Spleen (tissue), 11 donors: Measurements from ENCODE around the gene CARHSP1. TPM values are rescaled to one million over a fixed set of nuclear protein-coding genes. Genes with fewer than 3 reads are reported as not detected.
"Not testable (repeated sequence)": the region's sequence is repeated elsewhere in the genome, so short reads cannot be mapped to it uniquely, and the experiment has no call there.

Source experiments
- DNase-seq: peaks from one replicate; pipeline ENCODE4 v3.0.0-alpha.2; 2020
- H3K27ac ChIP-seq, 8 donors: fragments of 200-600 bp; sonication (generic) in 7 of 8; 1 replicate in 4 of 8; 2 replicates in 4 of 8; pipeline versions ENCODE4 v1.5.0 to v1.8.0; 2016 to 2021; ENCODE audit warnings: inconsistent platforms in 4 of 8, mild to moderate bottlenecking in 4 of 8, moderate library complexity in 1 of 8
- H3K27me3 ChIP-seq, 7 donors: fragments of 200-600 bp; sonication (generic) in 6 of 7; replicated peaks in 1 of 7; 1 replicate in 4 of 7; 2 replicates in 3 of 7; pipeline versions ENCODE4 v1.5.0 to v1.8.0; 2016 to 2021; ENCODE audit warnings: inconsistent platforms in 3 of 7, mild to moderate bottlenecking in 1 of 7
- H3K36me3 ChIP-seq, 6 donors: fragments of 200-600 bp; sonication (generic) in 5 of 6; 1 replicate in 4 of 6; 2 replicates in 2 of 6; pipeline versions ENCODE4 v1.5.0 to v1.8.0; 2016 to 2021; ENCODE audit warnings: inconsistent platforms in 2 of 6
- H3K4me1 ChIP-seq, 6 donors: fragments of 200-600 bp; sonication (generic) in 5 of 6; 1 replicate in 3 of 6; 2 replicates in 3 of 6; pipeline versions ENCODE4 v1.5.0 to v1.8.0; 2016 to 2021; ENCODE audit warnings: inconsistent platforms in 3 of 6
- H3K4me3 ChIP-seq, 8 donors: fragments of 200-600 bp; sonication (generic) in 7 of 8; 1 replicate in 4 of 8; 2 replicates in 4 of 8; pipeline versions ENCODE4 v1.5.0 to v1.8.0; 2016 to 2021; ENCODE audit warnings: inconsistent platforms in 4 of 8, mild to moderate bottlenecking in 4 of 8, moderate library complexity in 2 of 8
- H3K9me3 ChIP-seq, 8 donors: fragments of 200-600 bp; sonication (generic) in 7 of 8; 1 replicate in 4 of 8; 2 replicates in 4 of 8; pipeline versions ENCODE4 v1.5.0 to v1.8.0; 2016 to 2021; ENCODE audit warnings: inconsistent platforms in 4 of 8
- CTCF ChIP-seq, 11 experiments: fragments of 200-600 bp in 7 of 11; fragments of 450-650 bp in 4 of 11; sonication (generic) in 4 of 11; IDR thresholded peaks in 8 of 11; conservative IDR thresholded peaks in 3 of 11; 1 replicate in 7 of 11; 2 replicates in 4 of 11; pipeline versions ENCODE4 v1.4.0 to v1.8.0; 2016 to 2021; ENCODE audit warnings: antibody characterized with exemption in 11 of 11, inconsistent platforms in 4 of 11, mild to moderate bottlenecking in 1 of 11
- POLR2A ChIP-seq, 3 donors: fragments of 450-650 bp; IDR thresholded peaks; one replicate each; pipeline ENCODE4 v1.5.1; 2017; ENCODE audit warnings: antibody characterized with exemption in 3 of 3, mild to moderate bottlenecking in 1 of 3
- POLR2AphosphoS5 ChIP-seq, 3 donors: sonication (generic); formaldehyde crosslinking; IDR thresholded peaks; one replicate each; pipeline ENCODE4 v1.5.1; 2017; ENCODE audit warnings: antibody characterized with exemption in 3 of 3
- WGBS, 5 donors: extraction: QIAGEN DNeasy Blood & Tissue Kit in 3 of 5; methylation state at CpG; one replicate each; pipeline versions ENCODE4 v1.1.5 to v1.1.7; 2013 to 2018; 5-methylcytosine and 5-hydroxymethylcytosine counted together
- intact Hi-C: fragments of 100-400 bp; cut with DNase I; formaldehyde crosslinking; loops from one replicate; pipeline ENCODE4 v1.15.0; 2023; ENCODE audit warnings: low total_unique reads
- polyA plus RNA-seq, 3 donors: library from polyadenylated mRNA; stranded (reverse); fragments of 200-250 nt; gene quantifications; one replicate each; pipeline ENCODE4 v1.2.1, GENCODE V29; 2013
- total RNA-seq, 7 donors: library from RNA; depleted of rRNA in 3 of 7; stranded (reverse); fragments of >200 nt in 3 of 7; fragmentation: NEBNext Ultra II Directional in 4 of 7; extraction: Animal tissue kit (Norgen Biotek cat#: 25700) in 4 of 7; gene quantifications; one replicate each; pipeline versions ENCODE4 v1.1.0 to v1.2.1, GENCODE V29; 2016 to 2021
- donor health status: healthy with polysubstance abuse.
- donor health status: DM: no; HTN: no; CAD: no; lungs with moderate emphysema.
- donor health status: DM: no; HTN: no; CAD: no.
- donor health status: Bipolar disorder and iron deficiency.
- donor health status: healthy.
- donor health status: DM: no; HTN: no; CAD: no.
- donor health status: DM: yes; HTN: yes; CAD: no.

The CARHSP1 gene
- total and polyA plus RNA-seq, 10 donors: 42.6 to 98.0 (median 55.7) TPM

GRCh38 chr16:8808009-8808408 is 60.8 kb downstream of the CARHSP1 start:
- H3K9me3 ChIP-seq: no peaks in the 10 kb centered on the region
- TF ChIP-seq CTCF (IDR thresholded peaks at IDR 0.05 in 8 of 11, conservative IDR thresholded peaks at IDR 0.05 in 3 of 11): no peak
- no peak for TF ChIP-seq POLR2A (IDR thresholded peaks at IDR 0.05)
- no peak overlapping the region for H3K27ac ChIP-seq
- DNase-seq: no peak
- intact Hi-C loops: no loop called here
- H3K27me3 ChIP-seq: no peaks in the 10 kb centered on the region
- H3K36me3 ChIP-seq: peaks cover 16 to 100% (median 98%) of the 10 kb centered on the region in 6 donors
- 94 to 97% (median 96%) methylated on average over 3 of the region's 3 CpGs for WGBS, 5 donors
- H3K4me1 ChIP-seq: no peaks in the 10 kb centered on the region
- no peak overlapping the region for H3K4me3 ChIP-seq

GRCh38 chr16:8807189-8807588 is 61.6 kb downstream of the CARHSP1 start:
- intact Hi-C loops: no loop called here
- H3K27ac ChIP-seq: no peak overlapping the region
- H3K27me3 ChIP-seq: no peaks in the 10 kb centered on the region
- WGBS, 5 donors: 96 to 99% (median 97%) methylated on average over 5 of the region's 5 CpGs
- no peaks in the 10 kb centered on the region for H3K4me1 ChIP-seq
- DNase-seq: no peak
- TF ChIP-seq POLR2AphosphoS5 (IDR thresholded peaks at IDR 0.05) (no peak), POLR2A (IDR thresholded peaks at IDR 0.05) (no peak), CTCF (IDR thresholded peaks at IDR 0.05 in 8 of 11, conservative IDR thresholded peaks at IDR 0.05 in 3 of 11) (no peak)
- no peaks in the 10 kb centered on the region for H3K9me3 ChIP-seq
- peaks cover 11 to 100% (median 98%) of the 10 kb centered on the region in 6 donors for H3K36me3 ChIP-seq
- no peak overlapping the region for H3K4me3 ChIP-seq

- Histone ChIP-seq H3K27me3 (no peaks in the 10 kb centered on the region), H3K27ac (no peak overlapping the region), H3K4me1 (peaks cover 0 to 4% (median 0%) of the 10 kb centered on the region in 6 donors), H3K9me3 (no peaks in the 10 kb centered on the region), H3K4me3 (no peak overlapping the region), H3K36me3 (peaks cover 10 to 100% (median 97%) of the 10 kb centered on the region in 6 donors)
- WGBS, 5 donors: 91 to 96% (median 96%) methylated on average over 13 of the region's 13 CpGs
- TF ChIP-seq POLR2A (IDR thresholded peaks at IDR 0.05): no peak
- no peak for TF ChIP-seq POLR2AphosphoS5 (IDR thresholded peaks at IDR 0.05)
- TF ChIP-seq CTCF (IDR thresholded peaks at IDR 0.05 in 8 of 11, conservative IDR thresholded peaks at IDR 0.05 in 3 of 11): no peak
- DNase-seq: no peak
- intact Hi-C loops: no loop called here
Measured at GRCh38 chr16:8806272-8806983, 62.4 kb downstream of the CARHSP1 start.

GRCh38 chr16:8804313-8804712 is 64.5 kb downstream of the CARHSP1 start:
- intact Hi-C loops: no loop called here
- 84 to 93% (median 90%) methylated on average over 6 of the region's 6 CpGs for WGBS, 5 donors
- H3K27ac ChIP-seq: no peak overlapping the region

GRCh38 chr16:8803733-8804132 is 65.1 kb downstream of the CARHSP1 start:
- H3K27ac ChIP-seq, intact Hi-C loops, H3K9me3 ChIP-seq, DNase-seq, H3K4me3 ChIP-seq, H3K27me3 ChIP-seq: not testable (repeated sequence)
- H3K4me1 ChIP-seq: peaks cover 10 to 29% (median 19%) of the 10 kb centered on the region in 6 donors
- peaks cover 6 to 82% (median 71%) of the 10 kb centered on the region in 6 donors for H3K36me3 ChIP-seq
- WGBS, 5 donors: 89 to 95% (median 93%) methylated on average over 11 to 12 of the region's 12 CpGs

More at GRCh38 chr16:8804313-8804712, 64.5 kb downstream of the CARHSP1 start:
- Histone ChIP-seq H3K4me1 (peaks cover 4 to 23% (median 13%) of the 10 kb centered on the region in 6 donors), H3K4me3 (no peak overlapping the region), H3K27me3 (no peaks in the 10 kb centered on the region), H3K36me3 (peaks cover 10 to 88% (median 76%) of the 10 kb centered on the region in 6 donors), H3K9me3 (no peaks in the 10 kb centered on the region)
- no peak for DNase-seq
- TF ChIP-seq CTCF (IDR thresholded peaks at IDR 0.05 in 8 of 11, conservative IDR thresholded peaks at IDR 0.05 in 3 of 11): no peak
- no peak for TF ChIP-seq POLR2A (IDR thresholded peaks at IDR 0.05)
- TF ChIP-seq POLR2AphosphoS5 (IDR thresholded peaks at IDR 0.05): no peak
